HG02678 (cell line): ENCODE measurements around the gene SMIM35.
A peak's percentile ranks its signal among the peaks of the same experiment; 100 is the strongest.

Source experiments
- ATAC-seq: cut with Tn5 transposase; IDR thresholded peaks from one replicate; pipeline ENCODE4 v1.9.1; 2021; ENCODE audit warnings: mild to moderate bottlenecking, moderate library complexity; ENCODE audit not compliant: unreplicated experiment

Gene SMIM35

GRCh38 chr11:118007040-118007439 lies 79.7 kb downstream of the SMIM35 start:
- no peak for ATAC-seq

DNA sequence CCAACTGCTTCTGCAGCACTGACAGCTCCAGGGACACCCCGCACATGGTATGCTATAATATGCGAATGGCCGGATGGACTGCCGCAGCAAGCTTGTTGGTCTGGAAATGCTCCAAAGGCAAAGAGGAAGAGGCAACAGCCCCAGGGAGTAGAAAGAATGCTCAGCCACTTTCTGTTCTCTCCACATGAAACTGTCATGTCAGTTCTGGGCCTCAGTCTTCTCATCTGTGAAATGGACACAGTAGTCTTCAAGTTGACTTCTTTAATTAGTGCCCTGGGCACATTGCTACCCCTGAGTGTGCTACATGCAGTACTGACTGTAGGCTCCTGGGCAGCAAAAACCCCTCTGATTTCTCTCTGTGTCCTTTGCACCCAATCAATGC lies 80.6 kb downstream of the SMIM35 start:
- no peak for ATAC-seq

DNA sequence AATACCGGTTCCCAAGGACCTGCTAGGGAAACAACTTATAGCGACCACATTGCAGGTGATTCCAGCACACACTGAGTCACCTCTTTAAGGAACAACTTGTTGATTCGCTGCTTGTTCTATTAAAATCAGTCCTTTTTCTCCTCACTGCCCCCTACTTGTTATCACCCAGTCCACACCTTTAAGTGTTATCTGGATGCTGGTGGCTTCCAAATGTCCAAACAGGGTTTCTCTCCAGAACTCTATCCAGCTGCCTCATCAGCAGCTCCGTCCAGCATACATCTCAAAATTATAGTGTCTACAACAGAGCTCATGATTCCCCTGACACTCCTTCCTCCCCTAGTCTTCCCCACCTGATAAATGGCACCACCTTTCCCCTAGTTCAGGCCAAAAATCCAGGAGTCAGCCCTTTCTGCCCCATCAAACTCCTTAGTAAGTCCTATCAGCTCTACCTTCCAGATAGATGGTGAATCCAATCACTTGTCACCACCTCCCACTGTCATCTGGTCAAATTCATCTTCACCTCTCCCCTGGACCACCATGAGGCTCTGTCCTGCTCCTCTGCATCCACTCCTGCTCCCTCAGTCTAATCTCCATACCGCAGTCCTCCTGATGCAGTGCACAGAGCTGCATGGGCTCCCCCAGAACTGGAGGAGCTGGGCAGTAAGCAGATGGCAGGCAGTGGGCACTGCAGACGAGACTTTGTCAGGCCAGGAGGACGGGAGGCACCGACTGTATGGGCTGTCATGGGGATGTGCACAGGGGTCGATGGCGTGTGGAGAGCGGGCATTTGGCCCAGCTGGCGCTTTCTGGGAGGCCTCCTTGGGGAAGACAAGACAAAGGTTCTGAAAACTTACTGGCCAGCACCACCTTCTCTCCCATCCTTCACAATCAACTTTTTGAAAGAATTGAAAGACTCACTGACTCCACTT lies 81.3 kb downstream of the SMIM35 start:
- ATAC-seq, result no peak

GRCh38 chr11:118004543-118005223 lies 82.1 kb downstream of the SMIM35 start:
- no peak for ATAC-seq

DNA sequence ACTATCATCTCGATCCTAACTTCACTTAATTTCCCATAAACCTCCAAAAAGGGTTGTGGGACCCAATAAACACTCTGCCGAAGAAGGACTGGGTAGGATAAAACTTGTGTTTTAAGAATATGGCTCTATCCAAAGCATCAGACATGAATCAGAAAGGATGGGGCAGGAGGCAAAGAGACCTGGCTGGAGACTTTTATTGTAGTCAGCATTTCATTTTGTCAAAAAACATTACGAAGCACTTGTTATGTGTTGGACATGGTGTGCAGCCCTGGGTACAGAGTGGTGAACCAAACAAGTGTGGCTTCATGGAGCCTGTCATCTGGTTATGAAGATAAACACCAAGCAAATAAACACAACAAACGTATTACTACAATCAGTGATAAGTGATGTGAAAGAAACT lies 83.3 kb downstream of the SMIM35 start:
- no peak for ATAC-seq

GRCh38 chr11:118002541-118003423 lies 84.0 kb downstream of the SMIM35 start:
- no peak for ATAC-seq

- ATAC-seq, result no peak
Observed at GRCh38 chr11:118002010-118002540, 84.7 kb downstream of the SMIM35 start.

GRCh38 chr11:118001494-118001971 lies 85.2 kb downstream of the SMIM35 start:
- no peak for ATAC-seq

- no peak for ATAC-seq
Observed at GRCh38 chr11:118000850-118001228, 85.9 kb downstream of the SMIM35 start.

GRCh38 chr11:118000067-118000849 lies 86.5 kb downstream of the SMIM35 start:
- ATAC-seq, result no peak

DNA sequence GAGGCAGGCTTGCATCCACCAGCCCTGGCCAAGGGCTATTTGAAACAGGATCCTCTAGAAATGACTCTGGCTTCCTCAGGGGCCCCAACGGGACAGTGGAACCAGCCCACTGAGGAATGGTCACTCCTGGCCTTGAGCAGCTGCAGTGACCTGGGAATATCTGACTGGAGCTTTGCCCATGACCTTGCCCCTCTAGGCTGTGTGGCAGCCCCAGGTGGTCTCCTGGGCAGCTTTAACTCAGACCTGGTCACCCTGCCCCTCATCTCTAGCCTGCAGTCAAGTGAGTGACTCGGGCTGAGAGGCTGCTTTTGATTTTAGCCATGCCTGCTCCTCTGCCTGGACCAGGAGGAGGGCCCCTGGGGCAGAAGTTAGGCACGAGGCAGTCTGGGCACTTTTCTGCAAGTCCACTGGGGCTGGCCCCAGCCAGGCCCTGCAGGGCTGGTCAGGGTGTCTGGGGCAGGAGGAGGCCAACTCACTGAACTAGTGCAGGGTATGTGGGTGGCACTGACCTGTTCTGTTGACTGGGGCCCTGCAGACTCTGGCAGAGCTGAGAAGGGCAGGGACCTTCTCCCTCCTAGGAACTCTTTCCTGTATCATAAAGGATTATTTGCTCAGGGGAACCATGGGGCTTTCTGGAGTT lies 87.3 kb downstream of the SMIM35 start:
- ATAC-seq, result no peak

DNA sequence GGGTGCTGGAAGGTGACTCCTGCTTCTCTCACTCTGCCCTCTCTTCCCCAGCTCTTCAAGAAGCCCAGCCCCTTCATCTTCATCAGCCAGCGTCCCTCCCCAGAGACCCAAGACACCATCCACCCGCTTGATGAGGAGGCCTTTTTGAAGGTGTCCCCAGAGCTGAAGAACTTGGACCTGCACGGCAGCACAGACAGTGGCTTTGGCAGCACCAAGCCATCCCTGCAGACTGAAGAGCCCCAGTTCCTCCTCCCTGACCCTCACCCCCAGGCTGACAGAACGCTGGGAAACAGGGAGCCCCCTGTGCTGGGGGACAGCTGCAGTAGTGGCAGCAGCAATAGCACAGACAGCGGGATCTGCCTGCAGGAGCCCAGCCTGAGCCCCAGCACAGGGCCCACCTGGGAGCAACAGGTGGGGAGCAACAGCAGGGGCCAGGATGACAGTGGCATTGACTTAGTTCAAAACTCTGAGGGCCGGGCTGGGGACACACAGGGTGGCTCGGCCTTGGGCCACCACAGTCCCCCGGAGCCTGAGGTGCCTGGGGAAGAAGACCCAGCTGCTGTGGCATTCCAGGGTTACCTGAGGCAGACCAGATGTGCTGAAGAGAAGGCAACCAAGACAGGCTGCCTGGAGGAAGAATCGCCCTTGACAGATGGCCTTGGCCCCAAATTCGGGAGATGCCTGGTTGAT lies 88.0 kb downstream of the SMIM35 start:
- ATAC-seq, result no peak

DNA sequence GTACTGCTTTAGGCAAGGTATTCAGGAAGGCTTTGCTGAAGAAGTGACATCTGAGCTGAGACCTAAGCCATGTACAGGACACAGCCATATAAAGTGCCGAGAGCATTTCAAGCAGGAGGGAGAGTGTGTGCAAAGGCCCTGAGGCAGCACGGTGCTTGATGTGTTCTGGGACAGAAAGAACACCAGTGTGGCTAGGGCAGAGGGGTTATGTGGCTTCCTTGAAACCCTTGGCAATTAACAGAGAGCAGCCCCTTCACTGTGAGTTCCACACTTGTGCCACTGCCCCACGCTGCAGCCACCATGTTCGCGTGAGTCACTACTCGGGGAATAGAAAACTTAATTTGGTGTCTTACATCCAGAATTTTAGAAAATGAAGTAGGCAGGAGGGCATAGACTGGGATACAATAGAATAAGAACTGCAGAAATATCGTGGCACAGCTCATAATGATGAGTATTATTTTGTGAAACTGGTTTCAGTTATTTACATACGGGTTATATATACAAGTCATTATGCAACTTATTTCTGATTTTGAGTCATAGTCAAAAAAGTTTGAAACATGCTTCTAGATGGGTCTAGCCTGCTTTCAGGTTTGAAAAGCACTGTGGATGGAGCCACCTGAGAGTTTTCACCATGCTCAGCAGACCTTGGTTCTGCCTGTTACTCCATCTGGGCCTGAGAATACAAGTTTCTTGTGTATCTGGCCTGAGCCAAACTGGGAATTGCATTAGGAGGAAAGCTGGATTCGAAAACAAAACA lies 88.8 kb downstream of the SMIM35 start:
- peak; percentile 60 for ATAC-seq

GRCh38 chr11:117997406-117997805 lies 89.4 kb downstream of the SMIM35 start:
- ATAC-seq, result no peak

DNA sequence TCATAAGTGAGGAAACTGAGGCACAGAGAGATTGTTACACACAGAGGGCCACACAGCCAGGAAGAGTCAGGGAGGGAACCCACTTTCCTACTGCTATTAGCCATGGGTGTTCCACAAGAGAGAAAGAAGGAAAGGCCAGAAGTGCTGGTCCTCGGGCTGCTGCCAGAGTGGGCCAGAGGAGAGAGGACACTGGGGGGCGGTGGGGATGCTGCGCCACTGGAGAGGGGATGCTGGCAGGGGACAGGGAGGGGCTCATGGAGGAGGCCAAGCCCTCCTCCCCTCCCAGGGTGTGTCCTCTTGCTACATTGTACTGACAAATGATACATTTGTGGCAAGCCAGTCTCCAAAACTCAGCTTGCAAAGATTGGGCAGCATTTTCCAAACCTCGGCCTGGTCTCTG lies 90.7 kb downstream of the SMIM35 start:
- no peak for ATAC-seq

- no peak for ATAC-seq
Observed at GRCh38 chr11:117995472-117995871, 91.3 kb downstream of the SMIM35 start.

DNA sequence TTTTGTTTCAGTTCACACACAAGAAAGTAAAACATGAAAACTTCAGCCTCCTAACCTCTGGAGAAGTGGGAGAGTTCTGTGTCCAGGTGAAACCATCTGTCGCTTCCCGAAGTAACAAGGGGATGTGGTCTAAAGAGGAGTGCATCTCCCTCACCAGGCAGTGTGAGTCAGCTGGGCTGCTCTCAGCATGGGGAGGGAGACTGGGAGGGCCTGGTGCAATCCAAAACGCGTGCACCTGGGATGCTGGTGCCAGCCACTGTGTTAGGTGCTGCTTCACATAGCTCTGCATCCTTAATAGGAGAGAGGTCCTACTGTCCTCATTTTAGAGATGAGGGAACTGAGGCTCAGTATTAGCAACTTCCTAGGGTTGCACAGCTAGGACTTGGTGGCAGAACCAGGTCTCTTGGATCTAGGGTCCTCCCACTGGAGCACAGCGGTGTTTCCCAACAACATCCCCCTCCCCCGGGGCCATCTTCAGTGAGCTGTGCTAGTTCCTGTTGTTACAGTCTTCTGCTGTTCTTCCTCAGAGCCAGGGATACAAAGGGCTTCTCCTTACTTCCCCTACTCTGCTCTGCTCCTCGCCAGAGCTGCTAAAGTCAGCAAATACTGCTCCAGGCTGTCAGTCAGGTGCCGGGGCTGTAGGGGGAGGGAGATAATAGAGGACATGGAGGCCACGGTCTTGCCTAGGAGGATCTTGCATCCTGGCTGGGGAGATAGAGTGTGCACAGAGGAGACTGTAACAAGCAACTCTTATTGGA lies 92.6 kb downstream of the SMIM35 start:
- ATAC-seq, result no peak

DNA sequence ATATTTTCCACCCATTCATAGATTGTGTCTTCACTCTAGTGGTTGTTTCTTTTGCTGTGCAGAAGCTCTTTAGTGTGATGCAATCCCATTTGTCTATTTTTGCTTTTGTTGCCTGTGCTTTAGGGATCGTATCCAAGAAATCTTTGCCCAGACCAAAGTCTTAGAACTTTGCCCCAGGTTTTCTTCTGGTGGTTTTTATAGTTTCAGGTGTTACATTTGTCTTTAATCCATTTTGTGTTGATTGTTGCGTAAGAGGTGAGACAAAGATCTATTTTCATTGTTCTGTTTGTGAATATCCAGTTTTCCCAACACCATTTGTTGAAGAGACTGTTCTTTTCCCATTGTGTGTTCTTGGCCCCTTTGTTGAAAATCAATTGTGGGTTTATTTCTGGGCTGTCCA lies 94.1 kb downstream of the SMIM35 start:
- no peak for ATAC-seq
